Lower leg skin (tissue), 4 donors: ENCODE measurements around the gene THADA. TPM values are rescaled to one million over a fixed set of nuclear protein-coding genes. Genes with fewer than 3 reads are reported as not detected.
"Not testable (repeated sequence)": the region's sequence is repeated elsewhere in the genome, so short reads cannot be mapped to it uniquely, and the experiment has no call there.

ENCODE experiments used
- DNase-seq, 2 donors: peaks; one replicate each; pipeline ENCODE4 v3.0.0-alpha.2; 2019; ENCODE audit warnings: low spot score in 2 of 2
- H3K4me3 ChIP-seq: fragments of 200-600 bp; sonication (generic); 2 replicates; pipeline ENCODE4 v1.5.1; 2017; ENCODE audit warnings: mild to moderate bottlenecking, low read depth; ENCODE audit not compliant: poor library complexity, severe bottlenecking
- POLR2A ChIP-seq, 2 donors: fragments of 450-650 bp; IDR thresholded peaks; one replicate each; pipeline ENCODE4 v1.6.1; 2016 to 2017; ENCODE audit warnings: antibody characterized with exemption in 2 of 2, mild to moderate bottlenecking in 1 of 2, moderate library complexity in 1 of 2
- WGBS, 2 donors: methylation state at CpG; one replicate each; pipeline ENCODE4 v1.1.5; 2018; 5-methylcytosine and 5-hydroxymethylcytosine counted together
- intact Hi-C: fragments of 100-400 bp; cut with DNase I; formaldehyde crosslinking; loops from one replicate; pipeline ENCODE4 v1.15.0; 2023; ENCODE audit warnings: low total_unique reads
- total RNA-seq, 4 donors: library from RNA; depleted of rRNA; stranded (reverse); fragments of >200 nt; gene quantifications; one replicate each; pipeline ENCODE4 v1.1.0, GENCODE V29; 2016
- TF ChIP-seq, protein P1 (sequence below), 3 donors: fragments of 450-650 bp; IDR thresholded peaks; one replicate each; pipeline ENCODE4 v1.5.1; 2016; ENCODE audit warnings: antibody characterized with exemption in 3 of 3, mild to moderate bottlenecking in 3 of 3, moderate library complexity in 2 of 3

Gene THADA
- total RNA-seq, 4 donors from 2014 or later: 19.5 to 26.4 (median 22.2) TPM

DNA sequence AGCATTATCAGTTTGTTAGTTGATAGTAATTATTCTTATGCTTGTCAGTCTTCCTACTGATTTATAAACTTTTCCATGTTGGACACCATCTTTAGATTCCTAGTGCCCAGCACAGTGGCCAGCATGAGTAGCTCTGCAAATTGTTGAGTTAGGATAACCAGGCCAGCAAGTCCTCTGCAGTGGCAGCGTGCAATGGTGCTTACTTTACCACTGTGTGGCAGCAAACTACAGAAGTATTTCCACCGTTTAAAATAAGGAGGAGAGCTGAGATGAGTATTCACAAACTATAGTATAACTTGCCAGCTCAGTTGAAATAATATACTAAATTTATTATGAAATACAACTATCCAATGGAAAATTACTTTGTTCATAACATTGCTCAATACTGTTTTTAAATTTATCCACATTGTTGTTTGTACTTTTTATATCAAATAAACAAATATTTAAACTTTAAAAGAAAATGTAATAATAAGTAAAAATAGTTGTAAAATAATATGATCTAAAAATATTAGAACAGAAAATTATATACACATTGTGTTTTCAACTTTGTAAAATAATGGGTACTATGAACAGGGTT lies 9.3 kb upstream of the THADA start:
- H3K4me3 ChIP-seq: no peak overlapping the region
- intact Hi-C loops: no loop called here
- no peak for DNase-seq
- WGBS, 2 donors: 8 to 13% methylated on average over 2 of the region's 2 CpGs
- TF ChIP-seq, protein P1, sequence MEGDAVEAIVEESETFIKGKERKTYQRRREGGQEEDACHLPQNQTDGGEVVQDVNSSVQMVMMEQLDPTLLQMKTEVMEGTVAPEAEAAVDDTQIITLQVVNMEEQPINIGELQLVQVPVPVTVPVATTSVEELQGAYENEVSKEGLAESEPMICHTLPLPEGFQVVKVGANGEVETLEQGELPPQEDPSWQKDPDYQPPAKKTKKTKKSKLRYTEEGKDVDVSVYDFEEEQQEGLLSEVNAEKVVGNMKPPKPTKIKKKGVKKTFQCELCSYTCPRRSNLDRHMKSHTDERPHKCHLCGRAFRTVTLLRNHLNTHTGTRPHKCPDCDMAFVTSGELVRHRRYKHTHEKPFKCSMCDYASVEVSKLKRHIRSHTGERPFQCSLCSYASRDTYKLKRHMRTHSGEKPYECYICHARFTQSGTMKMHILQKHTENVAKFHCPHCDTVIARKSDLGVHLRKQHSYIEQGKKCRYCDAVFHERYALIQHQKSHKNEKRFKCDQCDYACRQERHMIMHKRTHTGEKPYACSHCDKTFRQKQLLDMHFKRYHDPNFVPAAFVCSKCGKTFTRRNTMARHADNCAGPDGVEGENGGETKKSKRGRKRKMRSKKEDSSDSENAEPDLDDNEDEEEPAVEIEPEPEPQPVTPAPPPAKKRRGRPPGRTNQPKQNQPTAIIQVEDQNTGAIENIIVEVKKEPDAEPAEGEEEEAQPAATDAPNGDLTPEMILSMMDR (IDR thresholded peaks at IDR 0.05): no peak
- TF ChIP-seq POLR2A (IDR thresholded peaks at IDR 0.05): no peak

DNA sequence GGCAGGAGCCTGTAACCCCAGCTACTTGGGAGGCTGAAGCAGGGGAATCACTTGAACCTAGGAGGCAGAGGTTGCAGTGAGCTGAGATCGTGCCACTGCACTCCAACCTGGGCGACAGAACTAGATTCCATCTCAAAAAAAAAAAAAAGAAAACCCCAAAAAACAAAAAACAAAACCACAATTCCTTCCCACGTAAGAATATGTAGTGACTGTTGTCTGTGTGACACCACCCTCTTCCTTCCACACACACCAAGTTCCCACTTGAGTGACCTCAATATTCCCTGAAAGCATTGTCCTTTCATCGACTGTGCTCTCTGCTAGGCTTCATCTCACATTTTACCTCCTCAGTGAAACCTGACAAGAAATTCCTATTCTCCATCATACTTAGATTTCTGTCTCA lies 8.8 kb upstream of the THADA start:
- no peak for DNase-seq
- intact Hi-C loops: no loop called here
- 68% methylated on average over 4 of the region's 4 CpGs for WGBS, 2 donors
- no peak overlapping the region for H3K4me3 ChIP-seq
- no peak for TF ChIP-seq POLR2A (IDR thresholded peaks at IDR 0.05)
- TF ChIP-seq, protein P1 (IDR thresholded peaks at IDR 0.05): no peak

DNA sequence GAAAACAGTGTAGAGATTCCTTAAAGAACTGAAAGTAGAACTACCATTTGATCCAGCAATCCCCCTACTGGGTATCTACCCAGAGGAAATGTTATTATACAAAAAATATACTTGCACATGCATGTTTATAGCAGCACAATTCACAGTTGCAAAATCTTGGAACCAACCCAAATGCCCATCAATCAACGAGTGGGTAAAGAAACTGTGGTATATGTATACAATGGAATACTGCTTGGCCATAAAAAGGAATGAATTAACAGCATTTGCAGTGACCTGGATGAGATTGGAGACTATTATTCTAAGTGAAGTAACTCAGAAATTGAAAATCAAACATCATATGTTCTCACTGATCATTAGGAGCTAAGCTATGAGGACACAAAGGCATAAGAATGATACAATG lies 4.8 kb upstream of the THADA start:
- intact Hi-C loops, H3K4me3 ChIP-seq: not testable (repeated sequence)
- 68 to 79% methylated on average over 1 of the region's 1 CpG for WGBS, 2 donors

DNA sequence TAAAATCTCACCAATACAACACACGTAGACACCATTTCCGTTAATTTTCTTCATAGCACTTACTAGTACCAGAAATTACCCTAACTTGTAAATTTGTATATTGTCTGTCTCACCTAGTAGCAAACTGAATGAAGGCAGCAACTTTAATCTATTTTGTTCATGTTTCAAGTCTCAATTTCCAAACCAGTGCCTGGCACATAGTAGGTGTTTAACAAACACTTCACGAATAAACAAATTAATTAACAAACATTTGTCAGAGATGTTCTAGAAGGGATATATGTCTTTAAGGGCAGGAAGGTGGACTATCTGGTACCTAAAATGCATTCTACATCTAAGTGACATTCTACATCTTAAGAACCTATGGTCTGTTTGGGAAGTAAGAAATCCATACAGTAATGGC lies 963 bp downstream of the THADA start:
- WGBS, 2 donors: 90% methylated on average over 3 of the region's 3 CpGs
- H3K4me3 ChIP-seq: peak overlapping the region; percentile 86
- intact Hi-C loops: no loop called here
- DNase-seq: no peak
- TF ChIP-seq, protein P1 (IDR thresholded peaks at IDR 0.05): no peak
- no peak for TF ChIP-seq POLR2A (IDR thresholded peaks at IDR 0.05)

More for the DNA sequence above, 4.8 kb upstream of the THADA start:
- not testable (repeated sequence) for DNase-seq

DNA sequence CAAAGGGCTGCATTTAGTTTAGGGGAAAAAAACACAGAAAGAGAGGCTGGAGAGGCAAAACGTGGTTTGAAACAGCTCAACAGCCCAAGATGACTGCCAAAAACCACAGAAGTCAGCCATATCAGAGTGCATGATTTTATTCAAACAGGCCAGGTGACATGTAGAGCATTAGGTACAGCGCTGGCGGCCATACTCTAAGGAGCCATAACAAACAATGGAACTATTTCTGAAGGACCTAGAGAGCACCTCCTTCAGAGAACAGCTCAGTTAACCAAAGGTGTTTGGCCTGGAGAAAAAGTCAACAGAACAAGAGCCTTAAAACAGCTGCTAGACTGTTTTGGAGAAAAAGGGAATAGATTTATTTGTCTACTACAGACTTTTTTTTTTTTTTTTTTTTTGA lies 2.6 kb downstream of the THADA start:
- TF ChIP-seq, protein P1 (IDR thresholded peaks at IDR 0.05): no peak
- TF ChIP-seq POLR2A (IDR thresholded peaks at IDR 0.05): no peak
- intact Hi-C loops: no loop called here
- no peak for DNase-seq
- 82 to 88% methylated on average over 3 of the region's 3 CpGs for WGBS, 2 donors
- no peak overlapping the region for H3K4me3 ChIP-seq

DNA sequence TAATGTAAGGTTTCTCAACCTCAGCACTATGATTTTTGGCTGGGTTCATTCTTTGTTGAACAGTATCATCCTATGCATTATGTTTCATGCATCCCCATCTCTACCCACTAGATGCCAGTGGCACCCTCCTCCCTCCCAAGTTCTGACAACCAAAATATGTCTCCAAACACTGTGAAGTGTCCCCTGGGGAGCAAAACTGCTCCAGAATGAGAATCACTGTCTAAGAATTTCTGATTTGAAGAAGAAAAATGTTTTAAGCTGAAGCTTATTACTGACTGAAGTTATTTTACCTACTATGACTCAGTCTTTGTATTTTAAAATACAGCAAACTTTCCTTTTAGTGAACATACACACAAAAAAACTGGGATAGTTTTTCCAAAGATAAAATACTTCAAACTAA lies 3.4 kb downstream of the THADA start:
- no peak overlapping the region for H3K4me3 ChIP-seq
- intact Hi-C loops: no loop called here
- no peak for DNase-seq
- TF ChIP-seq POLR2A (IDR thresholded peaks at IDR 0.05): no peak
- TF ChIP-seq, protein P1 (IDR thresholded peaks at IDR 0.05): no peak
